Spinal cord (tissue), 10 donors: ENCODE results near the gene TARS3. TPM values are rescaled to one million over a fixed set of nuclear protein-coding genes. Genes with fewer than 3 reads are reported as not detected.

Experiments used
- DNase-seq, 6 donors: peaks; one replicate each; pipeline versions ENCODE4 v3.0.0 to v3.0.0-alpha.2; 2013 to 2015; ENCODE audit warnings: low spot score in 6 of 6, low read depth in 4 of 6
- H3K27ac ChIP-seq: one replicate; pipeline ENCODE4 v1.5.1; 2013; ENCODE audit warnings: low read depth, low read length, control low read depth
- H3K27me3 ChIP-seq: one replicate; pipeline ENCODE4 v1.6.1; 2013; ENCODE audit warnings: low read length; ENCODE audit not compliant: control insufficient read depth, insufficient read depth
- H3K36me3 ChIP-seq: one replicate; pipeline ENCODE4 v1.6.1; 2013; ENCODE audit warnings: low read length; ENCODE audit not compliant: control insufficient read depth, insufficient read depth
- H3K4me1 ChIP-seq: one replicate; pipeline ENCODE4 v1.6.1; 2013; ENCODE audit warnings: low read length; ENCODE audit not compliant: control insufficient read depth, insufficient read depth
- H3K4me3 ChIP-seq: one replicate; pipeline ENCODE4 v1.5.1; 2013; ENCODE audit warnings: low read depth, low read length, control low read depth
- H3K9me3 ChIP-seq: one replicate; pipeline ENCODE4 v1.6.1; 2013; ENCODE audit warnings: low read length; ENCODE audit not compliant: control insufficient read depth, insufficient read depth
- WGBS: methylation state at CpG from one replicate; pipeline ENCODE4 v1.1.5; 2013; ENCODE audit warnings: missing lambda C conversion rate; ENCODE audit not compliant: insufficient coverage; 5-methylcytosine and 5-hydroxymethylcytosine counted together
- polyA plus RNA-seq, 2 donors: library from polyadenylated mRNA; unstranded; fragments of 120-200 nt; gene quantifications; one replicate each; pipeline ENCODE4 v1.2.1, GENCODE V29; 2013; ENCODE audit not compliant: insufficient read length in 2 of 2
- total RNA-seq, 2 donors: library from RNA; depleted of rRNA in 1 of 2; stranded (reverse); fragments of 120-200 nt in 1 of 2; fragments of >200 nt in 1 of 2; gene quantifications; one replicate each; pipeline versions ENCODE4 v1.2.3 to v1.2.4, GENCODE V29; 2013 to 2014
- donor health status: healthy.

TARS3 gene
- total and polyA plus RNA-seq, 4 donors = 26.0 to 38.7 (median 31.4) TPM

DNA sequence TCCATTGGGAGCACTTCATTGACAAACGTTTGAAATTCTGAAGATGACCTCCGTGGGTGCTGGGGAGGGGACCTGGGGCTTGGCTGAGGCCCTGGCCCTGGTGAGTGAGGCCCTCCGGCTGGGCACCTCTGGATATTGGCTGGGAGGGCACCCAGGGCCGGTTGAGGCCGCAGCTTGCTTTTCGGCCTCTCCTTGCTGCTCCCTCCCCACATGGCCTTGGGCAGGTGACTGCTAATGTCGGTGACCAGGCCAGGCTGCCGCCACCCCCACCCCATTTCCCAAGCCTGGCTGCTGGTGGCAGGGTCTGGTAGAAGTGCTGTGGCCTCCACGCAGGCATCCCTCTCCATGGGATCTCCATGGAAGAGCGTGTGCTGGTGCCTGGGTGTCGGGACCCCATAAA, 111.6 kb downstream of the TARS3 start:
- 91% methylated on average over 9 of the region's 11 CpGs for WGBS
- Histone ChIP-seq H3K4me1 (peaks cover 72% of the 10 kb centered on the region), H3K4me3 (no peak overlapping the region), H3K9me3 (no peaks in the 10 kb centered on the region), H3K36me3 (peaks cover 3% of the 10 kb centered on the region), H3K27me3 (no peaks in the 10 kb centered on the region), H3K27ac (no peak overlapping the region)
- no peak for DNase-seq

DNA sequence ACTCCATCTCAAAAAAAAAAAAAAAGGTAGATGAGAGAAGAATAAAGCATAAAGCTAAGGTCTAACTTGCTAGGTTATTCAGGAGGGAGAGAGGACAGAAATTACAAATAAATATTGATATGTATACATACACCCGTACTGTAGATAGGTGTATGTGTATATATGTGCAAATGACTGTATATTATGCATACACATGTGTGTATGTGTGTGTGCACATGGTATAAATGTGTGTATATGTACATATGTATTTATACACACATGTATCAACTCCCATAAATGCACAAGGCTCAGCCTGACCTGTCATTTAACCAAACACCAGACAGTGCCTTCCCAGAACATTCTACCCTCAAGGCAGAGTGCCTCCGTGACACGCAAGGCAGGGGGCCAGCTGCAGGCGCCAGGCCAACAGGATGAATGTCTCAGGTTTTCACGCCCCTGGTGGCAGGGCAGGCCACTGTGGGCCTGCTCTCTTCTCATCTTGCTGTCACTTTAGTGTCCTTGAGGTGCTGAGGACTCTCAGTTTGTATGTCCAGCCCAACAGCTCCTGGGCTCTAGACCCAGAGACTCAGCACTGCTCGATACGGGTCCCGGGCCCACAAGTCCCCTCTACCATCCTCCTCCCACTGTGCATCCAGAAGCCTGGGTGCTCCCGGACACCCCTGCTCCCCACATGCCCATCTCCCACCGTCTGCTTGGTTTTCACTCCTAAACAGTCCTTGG, 112.5 kb downstream of the TARS3 start:
- H3K4me1 ChIP-seq = peaks cover 68% of the 10 kb centered on the region
- 77% methylated on average over 9 of the region's 10 CpGs for WGBS
- no peak for DNase-seq
- no peaks in the 10 kb centered on the region for H3K36me3 ChIP-seq
- H3K4me3 ChIP-seq = no peak overlapping the region
- H3K27ac ChIP-seq = no peak overlapping the region
- no peaks in the 10 kb centered on the region for H3K27me3 ChIP-seq
- no peaks in the 10 kb centered on the region for H3K9me3 ChIP-seq

DNA sequence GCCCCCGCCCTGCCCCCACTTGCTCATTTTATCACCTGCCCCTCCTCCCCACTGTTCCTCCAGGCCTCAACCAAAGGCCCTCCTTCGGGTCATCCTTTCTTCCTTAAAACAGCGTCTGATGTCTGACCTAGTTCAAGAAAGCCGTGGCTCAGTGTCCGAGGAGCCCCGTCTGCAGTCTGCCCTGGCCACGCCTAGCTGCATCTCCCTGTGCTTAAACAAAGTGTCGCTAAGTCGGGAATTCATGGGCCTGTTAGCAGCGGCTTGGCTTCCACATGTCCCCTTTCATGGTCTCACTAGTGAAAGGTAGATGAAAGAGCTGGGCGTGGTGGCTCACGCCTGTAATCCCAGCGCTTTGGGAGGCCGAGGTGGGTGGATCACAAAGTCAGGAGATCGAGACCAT, 113.3 kb downstream of the TARS3 start:
- no peaks in the 10 kb centered on the region for H3K36me3 ChIP-seq
- no peaks in the 10 kb centered on the region for H3K27me3 ChIP-seq
- no peak for DNase-seq
- peaks cover 62% of the 10 kb centered on the region for H3K4me1 ChIP-seq
- 80% methylated on average over 15 of the region's 15 CpGs for WGBS
- H3K9me3 ChIP-seq = no peaks in the 10 kb centered on the region
- no peak overlapping the region for H3K27ac ChIP-seq
- no peak overlapping the region for H3K4me3 ChIP-seq

- Histone ChIP-seq H3K27me3 (no peaks in the 10 kb centered on the region), H3K9me3 (no peaks in the 10 kb centered on the region), H3K4me3 (no peak overlapping the region), H3K36me3 (no peaks in the 10 kb centered on the region), H3K27ac (no peak overlapping the region), H3K4me1 (peaks cover 58% of the 10 kb centered on the region)
- no peak for DNase-seq
- 80% methylated on average over 5 of the region's 8 CpGs for WGBS
Measured at GRCh38 chr15:101610611-101611000, 113.7 kb downstream of the TARS3 start.

DNA sequence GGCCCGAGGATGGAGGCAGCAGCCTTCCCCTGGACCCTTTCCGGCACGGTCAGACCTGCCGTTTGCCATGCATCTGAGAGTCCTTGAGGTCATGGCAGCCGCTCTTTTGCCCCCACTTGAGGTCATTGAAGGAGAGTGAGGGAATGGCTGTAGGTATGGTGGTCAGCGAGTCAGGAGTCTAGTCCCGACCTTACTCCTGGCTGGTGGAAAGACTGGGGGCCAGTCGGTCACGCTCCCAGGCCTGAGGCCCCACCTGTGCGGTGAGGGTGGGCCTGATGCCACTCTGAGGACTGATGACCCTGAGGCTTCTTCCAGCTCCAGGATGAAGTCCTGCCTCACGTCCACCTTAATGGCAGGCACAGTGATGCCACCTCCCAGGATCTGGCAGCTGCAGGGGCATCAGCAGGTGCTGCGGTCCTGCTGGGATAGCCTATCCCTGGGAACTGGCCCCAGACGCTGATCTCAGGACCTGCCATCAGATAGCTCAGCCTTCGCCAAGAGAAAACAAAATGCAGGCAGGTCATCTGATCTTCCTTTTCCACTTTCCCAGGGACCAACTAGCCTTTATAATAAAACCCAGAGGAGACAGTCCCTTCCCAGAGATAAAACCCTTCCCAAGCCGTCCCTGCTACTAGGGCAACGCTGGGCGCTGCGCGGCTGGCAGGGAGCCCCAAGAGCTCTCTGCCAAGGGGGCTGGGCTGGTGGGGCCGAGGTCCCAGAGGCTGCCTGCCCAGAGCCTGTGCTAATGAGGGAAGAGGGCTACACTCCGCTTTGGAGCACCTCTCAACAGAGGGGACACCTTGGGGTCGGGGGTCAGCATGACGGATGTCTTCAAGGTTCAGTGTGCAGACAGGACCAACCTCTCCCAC, 114.3 kb downstream of the TARS3 start:
- Histone ChIP-seq H3K36me3 (no peaks in the 10 kb centered on the region), H3K4me3 (no peak overlapping the region), H3K27ac (no peak overlapping the region), H3K27me3 (no peaks in the 10 kb centered on the region), H3K4me1 (peaks cover 51% of the 10 kb centered on the region), H3K9me3 (no peaks in the 10 kb centered on the region)
- 66% methylated on average over 17 of the region's 23 CpGs for WGBS
- peak in 4 of 6 donors; percentile 18 to 74 (median 47) for DNase-seq

DNA sequence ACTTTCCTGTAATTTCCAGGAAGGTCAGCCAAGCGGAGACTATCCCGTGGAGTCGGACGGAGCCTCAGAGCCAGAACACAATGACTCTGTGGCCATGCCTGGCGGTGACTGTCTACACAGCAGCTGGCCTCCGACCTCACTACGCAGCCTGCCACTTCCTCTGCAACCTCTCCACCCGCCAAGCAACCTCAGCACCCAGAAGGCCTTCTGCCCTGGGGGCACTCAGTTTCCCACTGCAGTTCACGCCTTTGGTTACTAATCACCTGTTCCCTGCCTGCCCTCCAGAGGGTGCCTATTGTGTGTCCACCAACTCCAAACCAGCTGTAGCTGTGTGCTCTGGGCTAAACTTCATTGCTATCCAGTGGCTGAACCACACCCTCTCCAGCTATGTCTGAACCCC, 116.1 kb downstream of the TARS3 start:
- H3K27ac ChIP-seq = no peak overlapping the region
- H3K4me3 ChIP-seq = no peak overlapping the region
- 78% methylated on average over 9 of the region's 9 CpGs for WGBS
- H3K36me3 ChIP-seq = no peaks in the 10 kb centered on the region
- DNase-seq = no peak
- peaks cover 34% of the 10 kb centered on the region for H3K4me1 ChIP-seq
- H3K27me3 ChIP-seq = no peaks in the 10 kb centered on the region
- H3K9me3 ChIP-seq = no peaks in the 10 kb centered on the region

DNA sequence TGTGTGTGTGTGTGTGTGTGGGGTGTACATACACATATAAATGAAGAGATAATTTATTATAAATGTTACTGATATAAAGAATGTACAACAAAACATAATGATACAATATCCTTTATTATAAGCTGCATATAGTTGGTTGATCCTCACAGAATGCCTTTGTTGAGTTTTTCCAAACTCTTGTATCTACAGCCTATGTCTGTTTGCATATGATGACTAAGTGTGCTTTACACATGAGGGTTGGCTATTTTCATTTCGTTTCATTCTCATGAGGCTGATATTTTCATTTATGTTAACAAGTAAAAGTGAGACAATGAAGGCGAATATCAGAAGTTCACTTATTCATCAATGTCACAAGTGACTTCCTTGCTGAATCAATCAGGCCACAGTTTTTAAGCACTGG, 117.2 kb downstream of the TARS3 start:
- Histone ChIP-seq H3K4me3 (no peak overlapping the region), H3K9me3 (no peaks in the 10 kb centered on the region), H3K4me1 (peaks cover 23% of the 10 kb centered on the region), H3K27me3 (no peaks in the 10 kb centered on the region), H3K36me3 (no peaks in the 10 kb centered on the region), H3K27ac (no peak overlapping the region)
- DNase-seq = no peak
- WGBS = no CpG with 5 or more reads among the region's 2 CpGs

DNA sequence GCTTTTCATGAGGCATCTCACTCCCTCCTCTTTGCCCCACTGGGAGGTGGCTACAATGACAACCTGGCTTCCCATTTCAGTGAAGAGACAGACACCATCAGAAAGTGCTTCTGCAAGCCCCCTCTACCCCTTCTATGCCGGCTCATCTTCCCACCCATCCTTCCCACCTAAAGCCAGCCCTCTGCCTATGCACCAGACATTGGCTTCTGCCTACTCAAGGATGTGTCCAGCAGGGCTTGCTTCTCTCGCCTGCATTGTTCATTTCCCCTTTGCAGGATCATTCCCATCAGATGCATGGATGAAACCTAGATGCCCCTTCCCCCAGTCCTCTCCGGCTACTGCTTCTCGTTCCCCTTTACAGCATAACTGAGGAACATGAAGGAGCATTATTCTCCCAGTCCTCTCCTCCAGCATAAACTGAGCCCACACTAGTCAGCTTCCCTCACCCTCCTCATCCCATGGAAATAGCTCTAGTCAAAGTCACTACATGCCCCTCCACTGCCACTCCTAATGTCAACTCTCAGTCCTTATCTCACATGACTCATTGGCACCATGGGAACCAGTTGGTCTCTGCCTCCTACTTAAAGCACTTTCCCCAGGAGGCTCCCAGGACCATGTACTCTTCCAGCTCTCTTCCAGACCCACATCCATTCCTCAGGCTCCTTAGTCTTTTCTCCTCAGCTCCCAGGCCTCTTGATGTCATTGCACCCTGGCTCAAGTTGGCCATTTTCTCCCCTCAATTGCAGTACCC, 120.0 kb downstream of the TARS3 start:
- Histone ChIP-seq H3K9me3 (no peaks in the 10 kb centered on the region), H3K27me3 (no peaks in the 10 kb centered on the region), H3K4me1 (peaks cover 3% of the 10 kb centered on the region), H3K36me3 (no peaks in the 10 kb centered on the region), H3K27ac (no peak overlapping the region), H3K4me3 (no peak overlapping the region)
- 89% methylated on average over 4 of the region's 4 CpGs for WGBS
- DNase-seq = no peak
